H54 (cell line): ENCODE results near the gene OSBPL5.

ENCODE experiments used
- DNase-seq: peaks from one replicate; pipeline ENCODE4 v3.0.0; 2011; ENCODE audit warnings: low spot score, mixed read lengths; ENCODE audit not compliant: insufficient read length
- FAIRE-seq: peaks from 3 replicates; lab custom pipeline; 2011; peaks lifted over from hg19 to GRCh38; lab: Jason Lieb, UNC
- POLR2A ChIP-seq: IDR thresholded peaks from 2 replicates; pipeline ENCODE4 v1.6.1; 2011; ENCODE audit warnings: low read depth, mild to moderate bottlenecking, low read length

OSBPL5 gene

DNA sequence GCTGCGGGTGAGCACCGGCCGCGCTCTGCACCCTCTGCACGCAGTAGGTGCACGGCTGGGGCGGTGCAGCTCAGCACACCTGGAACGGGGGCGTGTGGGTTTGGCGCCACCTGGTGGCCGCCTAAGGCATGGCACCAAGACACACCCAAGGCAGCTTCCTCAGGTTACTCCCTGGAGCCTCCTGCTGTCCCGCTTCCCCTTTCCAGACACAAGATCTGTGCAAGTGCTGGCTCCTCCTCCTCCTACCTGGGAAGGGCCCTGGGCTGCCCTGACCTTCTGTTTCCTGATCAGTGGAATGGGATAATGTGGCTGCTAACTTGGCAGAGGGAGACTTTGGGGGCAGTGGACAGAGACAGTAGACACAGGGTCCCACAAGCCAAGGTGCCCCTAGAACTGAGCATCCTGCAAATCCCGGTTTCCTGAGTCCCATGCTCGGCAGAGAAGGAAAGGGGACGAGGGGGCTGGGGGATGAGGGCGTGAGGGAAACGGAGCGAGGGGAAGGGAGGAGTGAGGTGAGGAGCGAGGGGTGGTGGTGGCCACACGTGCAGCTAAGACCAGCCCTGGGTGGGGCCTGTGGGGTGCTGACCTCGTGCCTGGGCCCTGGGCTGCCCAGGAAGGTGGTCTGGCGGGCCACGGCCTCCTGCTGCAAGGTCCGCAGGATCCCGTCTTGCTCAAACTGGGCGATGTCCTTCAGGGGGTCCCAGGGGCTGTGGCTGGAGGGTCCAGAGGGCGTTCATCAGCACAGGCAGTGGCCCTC lies 73.1 kb downstream of the OSBPL5 start:
- DNase-seq (peak; percentile 89), FAIRE-seq (no peak)

DNA sequence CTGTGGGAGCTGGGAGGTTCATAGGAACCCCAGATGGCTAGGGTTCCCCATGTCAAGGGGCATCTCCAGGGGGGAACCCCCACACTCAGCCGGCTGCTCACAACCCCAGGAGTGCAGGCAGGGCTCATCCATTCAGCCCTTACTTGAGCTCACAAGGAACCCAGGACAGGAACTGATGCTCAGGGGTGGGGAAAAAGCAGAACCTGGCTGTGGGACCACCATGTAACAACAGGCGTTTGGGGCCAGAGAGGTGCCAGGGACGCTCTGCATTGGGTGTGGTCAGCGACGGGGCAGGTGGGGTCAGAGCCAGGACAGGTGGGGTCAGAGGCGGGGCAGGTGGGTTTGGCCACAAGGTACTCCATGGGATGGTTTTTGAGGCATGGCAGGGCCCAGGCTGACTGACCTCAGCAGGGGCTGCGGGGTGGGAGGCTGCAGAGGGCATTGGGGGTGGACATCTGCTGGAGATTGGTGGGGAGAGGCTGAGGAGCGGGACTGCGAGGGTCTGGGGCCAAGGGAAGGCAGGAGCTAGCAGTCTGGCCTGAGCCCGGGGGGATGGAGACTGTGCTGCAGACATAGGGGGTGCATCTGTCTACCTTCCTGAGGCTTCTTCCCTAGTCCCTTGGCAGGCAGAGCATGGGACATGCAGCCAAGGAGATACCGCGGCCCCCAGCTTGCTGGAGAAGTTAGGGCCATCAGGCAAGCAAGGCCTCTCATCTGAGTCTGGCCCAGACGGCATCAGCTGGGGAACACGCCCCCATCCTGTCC lies 73.8 kb downstream of the OSBPL5 start:
- DNase-seq (no peak), FAIRE-seq (no peak)
- no peak for TF ChIP-seq POLR2A

More for the DNA sequence above, 73.1 kb downstream of the OSBPL5 start:
- no peak for TF ChIP-seq POLR2A

GRCh38 chr11:3090096-3090901 lies 74.8 kb downstream of the OSBPL5 start:
- TF ChIP-seq POLR2A, result no peak
- DNase-seq, result no peak
- no peak for FAIRE-seq

- TF ChIP-seq POLR2A, result no peak
- no peak for FAIRE-seq
- no peak for DNase-seq
Measured at GRCh38 chr11:3089236-3090061, 75.7 kb downstream of the OSBPL5 start.

- FAIRE-seq (no peak), DNase-seq (no peak)
- no peak for TF ChIP-seq POLR2A
Measured at GRCh38 chr11:3088806-3089205, 76.3 kb downstream of the OSBPL5 start.

GRCh38 chr11:3087821-3088800 lies 77.0 kb downstream of the OSBPL5 start:
- FAIRE-seq, result peak; percentile 64
- DNase-seq, result peak; percentile 77
- no peak for TF ChIP-seq POLR2A

GRCh38 chr11:3087373-3087772 lies 77.7 kb downstream of the OSBPL5 start:
- FAIRE-seq, result no peak
- TF ChIP-seq POLR2A, result no peak

DNA sequence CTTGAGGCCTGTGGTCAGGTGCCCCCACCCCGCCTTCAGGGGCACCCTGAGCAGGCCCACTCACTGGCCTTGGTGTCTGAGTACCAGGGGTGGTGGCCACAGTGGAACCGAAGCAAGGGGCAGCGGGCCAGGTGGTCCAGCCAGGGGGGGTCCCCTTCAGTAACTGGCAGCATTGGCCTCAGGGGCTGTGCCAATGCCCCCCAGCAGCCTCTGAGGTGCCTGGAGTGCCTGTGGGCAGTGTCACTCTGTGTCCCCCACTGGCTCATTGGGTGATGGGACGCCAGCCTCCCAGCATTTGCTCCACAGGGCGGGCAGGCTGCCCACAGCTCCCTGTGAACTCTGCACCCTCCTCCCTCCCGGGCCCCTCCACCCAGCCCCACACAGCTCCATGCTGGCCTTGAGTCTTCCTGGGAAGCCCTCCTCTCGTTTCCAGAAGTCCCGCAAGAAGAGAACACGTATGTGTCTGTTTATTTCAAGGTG lies 78.4 kb downstream of the OSBPL5 start:
- FAIRE-seq, result no peak
- TF ChIP-seq POLR2A, result no peak
- DNase-seq, result no peak

More at GRCh38 chr11:3087373-3087772, 77.7 kb downstream of the OSBPL5 start:
- DNase-seq, result no peak

DNA sequence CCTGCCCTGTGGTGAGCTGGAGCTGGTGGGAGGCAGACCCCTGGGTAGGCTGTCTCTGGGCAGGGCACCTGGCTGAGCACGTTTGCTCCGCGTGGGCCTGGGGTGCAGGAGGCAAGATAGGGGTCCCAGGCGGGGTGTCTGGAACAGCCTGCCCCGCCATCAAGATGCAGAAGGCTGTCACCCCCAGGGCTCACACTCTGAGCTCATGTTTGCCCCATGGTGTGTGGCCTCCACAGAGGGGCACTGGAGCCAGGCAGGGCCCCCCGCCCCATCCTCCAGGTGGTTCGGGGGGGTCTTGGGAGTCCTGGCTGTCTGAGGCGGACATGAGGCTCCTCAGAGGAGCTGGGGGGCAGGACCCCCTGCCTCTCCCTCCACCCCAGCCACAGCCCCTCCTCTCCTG lies 79.0 kb downstream of the OSBPL5 start:
- no peak for FAIRE-seq
- no peak for TF ChIP-seq POLR2A

GRCh38 chr11:3085052-3085451 lies 80.1 kb downstream of the OSBPL5 start:
- no peak for DNase-seq
- FAIRE-seq, result no peak
- TF ChIP-seq POLR2A, result no peak

More for the DNA sequence above, 79.0 kb downstream of the OSBPL5 start:
- DNase-seq, result no peak

GRCh38 chr11:3083321-3083720 lies 81.8 kb downstream of the OSBPL5 start:
- TF ChIP-seq POLR2A, result no peak
- FAIRE-seq, result no peak

DNA sequence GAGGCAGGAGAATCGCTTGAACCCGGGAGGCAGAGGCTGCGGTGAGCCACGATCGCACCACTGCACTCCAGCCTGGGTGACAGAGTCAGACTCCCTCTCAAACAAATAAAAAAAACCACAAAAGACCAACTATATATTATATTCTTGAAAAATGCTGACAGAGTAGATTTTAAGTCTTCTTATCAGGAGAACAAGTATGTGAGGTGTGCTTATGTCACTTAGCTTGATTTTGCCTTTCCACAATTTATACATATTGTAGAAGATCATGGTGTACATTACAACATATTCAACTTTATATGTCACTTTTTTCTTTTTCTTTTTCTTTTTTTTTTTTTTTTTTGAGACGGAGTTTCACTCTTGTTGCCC lies 83.7 kb downstream of the OSBPL5 start:
- no peak for DNase-seq
- no peak for TF ChIP-seq POLR2A
- FAIRE-seq, result no peak

More at GRCh38 chr11:3083321-3083720, 81.8 kb downstream of the OSBPL5 start:
- DNase-seq, result no peak
